ENCODE data around the gene OSBPL1A.

DNA sequence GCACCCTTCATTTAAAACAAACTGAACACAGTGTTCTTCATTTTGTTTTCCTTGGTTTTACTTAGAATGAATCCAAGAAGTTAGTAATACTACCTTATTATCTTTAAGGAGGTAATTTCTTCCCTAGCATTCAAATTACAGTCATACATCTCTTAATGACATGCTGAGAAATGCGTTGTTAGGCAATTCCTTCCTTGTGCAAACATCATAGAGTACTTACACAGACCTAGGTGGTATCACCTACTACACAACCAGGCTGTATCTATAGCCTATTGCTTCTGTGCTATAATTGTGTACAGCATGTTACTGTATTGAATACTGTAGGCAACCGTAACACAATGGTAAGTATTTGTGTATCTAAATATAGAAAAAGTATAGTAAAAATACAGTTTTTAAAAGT is 267.1 kb downstream of the OSBPL1A start:
- TF ChIP-seq, protein P1, sequence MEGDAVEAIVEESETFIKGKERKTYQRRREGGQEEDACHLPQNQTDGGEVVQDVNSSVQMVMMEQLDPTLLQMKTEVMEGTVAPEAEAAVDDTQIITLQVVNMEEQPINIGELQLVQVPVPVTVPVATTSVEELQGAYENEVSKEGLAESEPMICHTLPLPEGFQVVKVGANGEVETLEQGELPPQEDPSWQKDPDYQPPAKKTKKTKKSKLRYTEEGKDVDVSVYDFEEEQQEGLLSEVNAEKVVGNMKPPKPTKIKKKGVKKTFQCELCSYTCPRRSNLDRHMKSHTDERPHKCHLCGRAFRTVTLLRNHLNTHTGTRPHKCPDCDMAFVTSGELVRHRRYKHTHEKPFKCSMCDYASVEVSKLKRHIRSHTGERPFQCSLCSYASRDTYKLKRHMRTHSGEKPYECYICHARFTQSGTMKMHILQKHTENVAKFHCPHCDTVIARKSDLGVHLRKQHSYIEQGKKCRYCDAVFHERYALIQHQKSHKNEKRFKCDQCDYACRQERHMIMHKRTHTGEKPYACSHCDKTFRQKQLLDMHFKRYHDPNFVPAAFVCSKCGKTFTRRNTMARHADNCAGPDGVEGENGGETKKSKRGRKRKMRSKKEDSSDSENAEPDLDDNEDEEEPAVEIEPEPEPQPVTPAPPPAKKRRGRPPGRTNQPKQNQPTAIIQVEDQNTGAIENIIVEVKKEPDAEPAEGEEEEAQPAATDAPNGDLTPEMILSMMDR (IDR thresholded peaks at IDR 0.05; ENCODE audit: control extremely low read depth in 1 of 3, insufficient read depth in 1 of 3, low read depth in 1 of 3, low read length in 3 of 3): no peak
- TF ChIP-seq SP1 (IDR thresholded peaks at IDR 0.05; ENCODE audit: low read depth, low read length) (no peak), EP300 (IDR thresholded peaks at IDR 0.05; ENCODE audit: borderline replicate concordance in 1 of 2, low read depth in 2 of 2, low read length in 2 of 2) (no peak), EZH2 (IDR thresholded peaks at IDR 0.05; ENCODE audit: low read depth, low read length, severe bottlenecking) (no peak), FOSL1 (IDR thresholded peaks at IDR 0.05; ENCODE audit: insufficient read depth, low read depth, low read length) (no peak)
